ENCODE results near the gene CHAF1A.

Gene CHAF1A, protein sequence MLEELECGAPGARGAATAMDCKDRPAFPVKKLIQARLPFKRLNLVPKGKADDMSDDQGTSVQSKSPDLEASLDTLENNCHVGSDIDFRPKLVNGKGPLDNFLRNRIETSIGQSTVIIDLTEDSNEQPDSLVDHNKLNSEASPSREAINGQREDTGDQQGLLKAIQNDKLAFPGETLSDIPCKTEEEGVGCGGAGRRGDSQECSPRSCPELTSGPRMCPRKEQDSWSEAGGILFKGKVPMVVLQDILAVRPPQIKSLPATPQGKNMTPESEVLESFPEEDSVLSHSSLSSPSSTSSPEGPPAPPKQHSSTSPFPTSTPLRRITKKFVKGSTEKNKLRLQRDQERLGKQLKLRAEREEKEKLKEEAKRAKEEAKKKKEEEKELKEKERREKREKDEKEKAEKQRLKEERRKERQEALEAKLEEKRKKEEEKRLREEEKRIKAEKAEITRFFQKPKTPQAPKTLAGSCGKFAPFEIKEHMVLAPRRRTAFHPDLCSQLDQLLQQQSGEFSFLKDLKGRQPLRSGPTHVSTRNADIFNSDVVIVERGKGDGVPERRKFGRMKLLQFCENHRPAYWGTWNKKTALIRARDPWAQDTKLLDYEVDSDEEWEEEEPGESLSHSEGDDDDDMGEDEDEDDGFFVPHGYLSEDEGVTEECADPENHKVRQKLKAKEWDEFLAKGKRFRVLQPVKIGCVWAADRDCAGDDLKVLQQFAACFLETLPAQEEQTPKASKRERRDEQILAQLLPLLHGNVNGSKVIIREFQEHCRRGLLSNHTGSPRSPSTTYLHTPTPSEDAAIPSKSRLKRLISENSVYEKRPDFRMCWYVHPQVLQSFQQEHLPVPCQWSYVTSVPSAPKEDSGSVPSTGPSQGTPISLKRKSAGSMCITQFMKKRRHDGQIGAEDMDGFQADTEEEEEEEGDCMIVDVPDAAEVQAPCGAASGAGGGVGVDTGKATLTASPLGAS

GRCh38 chr19:4402171-4403004 lies at the start of gene CHAF1A:
Gene CHAF1A, plus strand, starts transcription at chr19:4402640. Its CDS starts 123 bp downstream, at chr19:4402763.
- peak; percentile 100 for DNase-seq

- peak; percentile 67 for DNase-seq
Measured at GRCh38 chr19:4352701-4353121, 49.7 kb upstream of the CHAF1A start.

DNA sequence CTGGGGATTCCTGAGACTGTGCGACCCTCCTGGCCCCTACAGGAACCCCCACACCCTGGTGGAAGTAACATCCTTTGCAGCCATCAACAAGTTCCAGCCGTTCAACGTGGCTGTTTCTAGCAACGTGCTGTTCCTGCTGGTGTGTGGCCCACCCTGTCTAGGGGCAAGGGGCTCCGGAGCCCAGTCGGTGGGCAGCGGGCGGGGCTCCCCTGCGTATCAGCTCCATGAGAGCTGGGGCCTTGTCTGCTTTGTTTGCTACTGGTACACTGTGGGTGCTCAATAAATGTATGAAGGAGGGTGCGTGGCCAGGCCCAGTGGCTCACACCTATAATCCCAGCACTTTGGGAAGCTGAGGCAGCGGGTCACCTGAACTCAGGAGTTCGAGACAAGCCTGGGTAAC lies 48.2 kb upstream of the CHAF1A start:
- no peak for DNase-seq

GRCh38 chr19:4354897-4355296 lies 47.5 kb upstream of the CHAF1A start:
- DNase-seq, result no peak

- no peak for DNase-seq
Measured at GRCh38 chr19:4357095-4357797, 45.2 kb upstream of the CHAF1A start.

GRCh38 chr19:4357921-4358326 lies 44.5 kb upstream of the CHAF1A start:
- no peak for DNase-seq

DNA sequence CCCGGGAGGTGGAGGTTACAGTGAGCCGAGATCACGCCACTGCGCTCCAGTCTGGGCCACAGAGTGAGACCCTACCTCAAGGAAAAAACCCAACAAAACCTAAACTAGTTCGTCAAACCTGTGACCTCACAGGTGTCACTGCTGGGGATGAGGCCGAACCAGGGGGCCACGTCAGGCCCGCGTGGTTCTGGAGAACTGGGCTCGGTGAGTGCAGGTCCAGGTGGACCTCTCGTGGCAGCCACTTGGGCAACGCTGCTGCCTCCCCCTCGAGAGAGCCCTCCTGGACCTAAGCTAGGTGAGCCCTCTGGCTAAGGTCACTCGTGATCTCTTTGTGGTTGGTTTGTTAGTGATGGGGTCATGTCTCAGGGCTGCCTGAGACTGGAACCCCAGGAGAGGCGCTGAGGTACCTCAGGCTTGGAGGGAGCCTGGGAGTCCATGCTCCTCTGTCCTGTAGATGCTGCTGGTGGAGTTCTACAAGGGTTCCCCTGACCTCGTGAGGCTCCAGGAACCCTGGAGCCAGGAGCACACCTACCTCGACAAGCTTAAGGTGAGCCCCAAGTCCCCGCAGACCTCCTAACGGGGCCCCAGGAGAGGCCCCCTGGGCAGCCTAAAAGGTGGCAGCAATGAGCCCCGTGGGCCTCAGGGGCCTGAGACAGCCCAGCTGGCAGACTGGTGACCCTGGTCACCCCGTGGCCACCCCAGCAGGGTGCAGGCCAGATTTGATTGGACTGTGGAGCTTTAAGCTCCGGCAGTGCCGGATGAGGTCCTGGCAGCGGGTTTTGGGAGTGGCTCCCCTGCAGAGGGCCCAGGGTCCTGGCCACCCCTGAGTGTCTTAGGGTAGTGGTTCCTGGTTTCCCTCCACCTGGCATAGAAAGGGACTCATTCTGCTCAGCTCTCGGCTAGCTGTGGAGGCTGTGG lies 43.5 kb upstream of the CHAF1A start:
- no peak for DNase-seq

- DNase-seq, result no peak
Measured at GRCh38 chr19:4359627-4360000, 42.8 kb upstream of the CHAF1A start.

- no peak for DNase-seq
Measured at GRCh38 chr19:4360081-4360569, 42.3 kb upstream of the CHAF1A start.

- no peak for DNase-seq
Measured at GRCh38 chr19:4360641-4361151, 41.7 kb upstream of the CHAF1A start.

DNA sequence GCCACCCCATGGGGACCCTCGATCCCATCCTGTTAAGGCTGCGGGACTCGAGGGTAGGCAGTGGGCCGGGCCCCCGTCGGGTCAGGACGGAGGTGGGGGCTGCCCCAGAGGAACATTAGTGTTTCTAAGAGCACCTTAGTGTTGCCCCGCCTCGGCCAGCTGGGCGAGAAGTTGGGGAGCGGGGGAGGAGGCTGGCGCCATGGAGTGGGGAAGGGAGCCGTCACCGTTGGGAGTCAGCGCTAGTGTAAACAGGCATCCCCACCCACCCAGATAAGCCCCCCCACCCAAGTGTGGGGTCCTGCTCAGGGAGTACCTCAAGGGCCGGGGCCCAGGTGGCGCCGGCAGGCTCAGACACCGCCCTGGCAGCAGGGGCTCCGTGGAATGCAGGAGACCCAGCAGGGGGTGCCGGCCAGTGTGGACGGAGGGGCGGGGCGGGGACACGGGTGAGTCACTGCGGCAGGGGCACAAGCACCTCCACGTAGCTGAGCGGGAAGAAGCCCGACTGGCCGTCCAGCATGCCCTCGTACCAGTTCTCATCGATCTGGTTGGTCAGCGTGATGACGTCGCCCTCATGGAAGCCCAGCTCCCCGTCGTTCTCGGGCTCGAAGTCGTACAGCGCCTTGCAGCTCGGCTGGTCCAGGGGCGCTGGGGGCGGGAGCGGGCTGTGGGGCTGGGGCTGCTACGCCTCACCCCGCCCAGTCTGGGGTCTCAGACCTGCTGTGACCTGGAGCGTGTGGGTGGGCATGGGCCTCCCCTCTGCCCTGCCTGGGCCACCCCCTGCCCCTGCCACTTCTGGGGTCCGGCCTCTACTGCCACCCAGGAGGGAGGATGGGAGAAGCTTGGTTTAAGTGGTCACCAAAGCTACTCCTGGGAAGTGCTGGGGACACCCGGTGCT lies 41.0 kb upstream of the CHAF1A start:
- no peak for DNase-seq

- DNase-seq, result no peak
Measured at GRCh38 chr19:4362101-4362828, 40.2 kb upstream of the CHAF1A start.

GRCh38 chr19:4362831-4363545 lies 39.5 kb upstream of the CHAF1A start:
- no peak for DNase-seq

- DNase-seq, result no peak
Measured at GRCh38 chr19:4363571-4364304, 38.7 kb upstream of the CHAF1A start.

- DNase-seq, result no peak
Measured at GRCh38 chr19:4365341-4365740, 37.1 kb upstream of the CHAF1A start.

GRCh38 chr19:4365791-4366665 lies 36.4 kb upstream of the CHAF1A start:
- DNase-seq, result no peak
